NK-92 (cell line): ENCODE measurements around the gene HERC5.
"Not testable (repeated sequence)": the region's sequence is repeated elsewhere in the genome, so short reads cannot be mapped to it uniquely, and the experiment has no call there.

Experiments
- DNase-seq: peaks from one replicate; lab custom pipeline; 2025; ENCODE audit not compliant: unreplicated experiment; lab: John Stamatoyannopoulos, UW

HERC5 gene

DNA sequence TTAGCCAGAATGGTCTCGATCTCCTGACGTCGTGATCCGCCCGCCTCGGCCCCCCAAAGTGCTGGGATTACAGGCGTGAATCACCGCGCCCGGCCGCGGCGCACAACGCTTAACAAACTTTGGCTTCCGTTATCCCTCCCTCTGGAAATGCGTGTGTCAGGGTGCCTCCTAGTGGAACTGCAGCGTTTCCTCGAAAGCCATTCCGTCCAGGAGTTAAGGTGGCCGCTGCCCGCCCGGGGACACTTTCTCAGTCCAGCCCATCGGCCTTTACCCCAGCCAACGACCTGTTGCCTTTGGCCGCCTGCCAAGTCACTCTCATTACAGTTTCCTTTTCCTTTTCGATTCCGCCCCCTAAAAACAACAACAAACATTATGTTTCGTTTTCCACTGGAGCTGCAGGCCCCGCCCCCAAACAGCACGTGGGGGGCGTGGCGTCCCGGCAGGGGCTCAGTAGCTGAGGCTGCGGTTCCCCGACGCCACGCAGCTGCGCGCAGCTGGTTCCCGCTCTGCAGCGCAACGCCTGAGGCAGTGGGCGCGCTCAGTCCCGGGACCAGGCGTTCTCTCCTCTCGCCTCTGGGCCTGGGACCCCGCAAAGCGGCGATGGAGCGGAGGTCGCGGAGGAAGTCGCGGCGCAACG is at the start of gene HERC5:
Gene HERC5 (plus strand): TSS at position 450 of the 637 bp plus-strand sequence. CDS start 151 bp downstream, at position 601.
- peak; percentile 20 for DNase-seq

DNA sequence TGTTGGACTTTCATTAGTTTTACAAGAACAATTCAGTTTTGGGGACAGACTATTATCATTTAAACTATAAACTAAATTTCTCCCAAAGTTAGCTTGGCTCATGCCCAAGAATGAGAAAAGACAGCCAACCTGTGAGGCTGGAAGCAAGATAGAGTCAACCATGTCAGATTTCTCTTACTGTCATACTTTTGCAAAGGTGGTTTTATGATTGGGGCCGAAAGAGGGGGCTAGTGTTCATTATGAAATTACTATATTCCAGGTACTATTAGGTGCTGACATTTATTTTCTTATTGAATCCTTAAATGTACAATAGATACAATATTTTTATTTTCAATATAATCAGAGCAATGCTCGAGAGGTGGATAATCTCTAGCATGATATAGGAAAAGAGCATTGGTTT is 47.7 kb upstream of the HERC5 start:
- DNase-seq: no peak

DNA sequence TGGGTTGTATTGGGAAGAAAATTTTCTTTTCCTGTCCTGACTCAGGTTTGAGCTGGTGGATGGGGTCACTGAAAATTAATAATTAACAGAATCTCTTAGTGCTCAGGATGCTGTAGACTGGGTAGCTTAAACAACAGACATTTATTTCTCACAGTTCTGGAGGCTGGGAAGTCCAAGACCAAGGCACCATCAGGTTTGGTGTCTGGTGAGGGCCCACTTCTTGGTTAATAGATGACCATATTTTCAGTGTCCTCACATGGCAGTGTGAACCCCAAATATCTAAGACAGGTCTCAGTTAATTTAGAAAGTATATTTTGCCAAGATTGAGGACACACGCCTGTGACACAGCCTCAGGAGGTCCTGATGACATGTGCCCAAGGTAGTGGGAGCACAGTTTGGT is 47.1 kb upstream of the HERC5 start:
- DNase-seq: no peak

DNA sequence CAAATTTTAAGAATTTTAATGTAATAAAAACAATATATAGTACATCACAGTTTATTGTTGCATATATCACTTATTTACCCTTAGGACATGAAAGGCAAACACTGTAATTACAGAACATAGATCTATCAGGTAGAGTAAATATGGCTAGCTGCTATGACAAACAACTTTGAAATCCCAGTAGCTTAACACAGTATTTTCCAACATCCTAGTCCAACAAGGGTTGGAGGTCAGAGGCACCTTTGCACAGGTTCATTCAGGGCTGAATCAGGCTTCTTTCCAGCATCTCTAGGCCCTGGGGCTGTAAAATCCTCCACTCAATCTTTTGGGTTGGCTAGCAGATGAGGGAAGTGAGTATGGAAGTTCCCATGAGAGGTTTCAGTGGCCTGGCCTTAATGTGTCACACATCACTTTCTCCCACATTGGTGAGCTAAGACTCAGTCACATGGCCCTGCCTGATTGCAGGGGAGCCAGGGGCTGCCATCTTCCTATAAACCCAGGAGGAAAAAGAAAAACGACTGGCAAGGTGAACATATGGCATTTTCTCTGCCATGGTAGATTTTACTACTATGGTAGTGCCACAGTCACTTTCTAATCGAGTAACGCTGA is 45.3 kb upstream of the HERC5 start:
- no peak for DNase-seq

DNA sequence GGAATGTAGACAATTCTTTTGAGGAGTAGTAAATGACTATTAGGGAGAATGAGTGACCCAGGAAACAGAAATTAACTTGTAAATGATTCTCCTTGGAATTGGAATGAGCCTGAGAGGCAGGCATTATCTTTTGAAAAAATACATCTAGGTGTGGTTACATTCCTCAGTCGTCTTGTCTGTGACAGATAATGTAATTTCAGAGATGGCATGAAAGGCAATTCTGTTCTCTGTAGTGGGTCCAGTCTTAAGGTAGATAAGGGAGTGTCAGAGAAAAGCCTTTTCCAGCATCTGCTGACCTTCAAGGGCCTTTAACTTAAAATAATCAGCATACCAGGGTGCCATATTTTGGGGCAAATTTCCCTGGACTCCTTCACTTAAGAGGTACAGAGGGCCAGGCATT is 43.1 kb upstream of the HERC5 start:
- DNase-seq: no peak

DNA sequence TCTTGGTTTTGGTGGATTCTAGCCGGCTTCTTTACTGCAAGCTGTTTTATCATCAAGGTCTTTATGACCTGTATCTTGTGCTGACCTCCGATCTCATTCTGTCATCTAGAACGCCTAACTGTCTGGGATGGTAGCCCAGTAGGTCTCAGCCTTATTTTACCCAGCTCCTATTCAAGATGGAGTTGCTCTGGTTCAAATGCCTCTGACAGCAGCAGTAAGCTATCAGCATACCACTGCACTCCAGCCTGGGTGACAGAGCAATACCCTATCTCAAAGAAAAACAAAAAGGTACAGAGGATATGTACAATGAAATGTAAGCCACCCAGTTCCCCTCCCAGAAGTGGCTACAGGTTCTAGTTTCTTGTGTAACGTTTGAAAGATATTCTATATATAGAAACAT is 42.2 kb upstream of the HERC5 start:
- no peak for DNase-seq

DNA sequence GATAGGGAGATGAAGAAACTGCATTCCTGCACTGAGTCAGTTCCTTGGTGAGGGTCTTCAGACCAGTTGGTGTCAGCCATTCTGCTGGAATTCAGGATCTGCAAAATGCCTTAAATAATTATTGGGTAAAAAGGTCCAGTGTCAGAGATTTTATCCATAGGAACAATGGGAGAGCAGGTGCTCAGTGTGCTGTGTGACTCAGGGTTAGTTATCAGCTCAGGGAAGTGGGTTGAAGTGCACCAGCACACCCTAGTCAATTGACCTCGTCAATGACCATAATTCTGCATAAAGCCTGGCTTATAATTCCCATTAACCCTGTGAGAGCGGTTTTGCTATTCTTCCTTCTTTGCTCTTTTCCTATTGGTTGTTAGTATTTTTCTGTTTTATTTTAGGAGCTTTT is 40.9 kb upstream of the HERC5 start:
- no peak for DNase-seq

DNA sequence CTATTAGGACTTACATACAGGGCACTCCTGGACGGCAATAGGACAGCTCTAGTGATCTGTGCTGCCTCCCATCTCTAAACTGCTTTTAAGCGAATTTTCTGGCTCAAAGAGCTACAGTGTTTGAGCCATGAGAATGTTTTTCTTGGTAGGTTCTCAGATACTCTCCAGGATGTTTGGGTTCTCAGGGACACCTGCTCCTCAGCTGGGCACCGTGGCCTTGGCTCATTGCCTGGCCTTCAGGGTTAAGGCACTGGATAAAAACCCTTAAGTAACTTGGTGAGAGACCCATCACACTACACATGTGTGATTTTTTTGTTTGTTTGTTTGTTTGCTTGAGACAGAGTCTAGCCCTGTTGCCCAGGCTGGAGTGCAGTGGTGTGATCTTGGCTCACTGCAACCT is 38.5 kb upstream of the HERC5 start:
- DNase-seq: no peak

DNA sequence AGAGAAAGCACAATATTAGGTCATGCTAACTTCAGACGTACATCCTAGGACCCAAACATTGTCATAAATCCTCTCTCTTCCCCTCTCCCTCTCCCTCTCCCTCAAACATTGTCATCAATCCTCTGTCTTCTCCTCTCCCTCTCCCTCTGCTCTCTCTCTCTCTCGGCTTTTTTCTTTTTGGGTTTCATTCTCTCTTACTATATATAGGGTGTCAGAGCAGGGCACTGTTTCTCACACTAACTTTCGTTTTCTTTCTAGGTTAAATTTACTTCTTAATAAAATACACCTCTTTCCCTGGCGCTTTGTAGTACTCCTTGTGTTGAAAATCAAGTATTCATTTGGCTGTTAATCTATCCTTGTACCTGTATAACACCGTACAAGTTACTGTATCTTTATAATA is 37.0 kb upstream of the HERC5 start:
- no peak for DNase-seq

DNA sequence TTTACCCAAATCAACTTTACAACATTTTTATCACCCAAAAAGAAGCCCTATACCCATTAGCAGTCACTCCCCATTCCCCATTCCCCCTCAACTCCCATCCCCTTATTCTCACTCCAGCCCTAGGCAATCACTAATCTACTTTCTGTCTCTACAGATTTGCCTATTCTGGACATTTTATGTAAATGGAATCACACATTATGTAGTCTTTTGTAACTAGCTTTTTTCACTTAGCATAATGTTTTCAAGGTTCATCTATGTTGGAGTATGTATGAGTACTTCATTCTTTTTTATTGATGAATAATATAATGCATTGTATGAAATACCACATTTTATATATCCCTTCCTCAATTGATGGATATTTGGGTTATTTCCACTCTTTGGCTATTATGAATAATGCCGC is 36.1 kb upstream of the HERC5 start:
- no peak for DNase-seq

DNA sequence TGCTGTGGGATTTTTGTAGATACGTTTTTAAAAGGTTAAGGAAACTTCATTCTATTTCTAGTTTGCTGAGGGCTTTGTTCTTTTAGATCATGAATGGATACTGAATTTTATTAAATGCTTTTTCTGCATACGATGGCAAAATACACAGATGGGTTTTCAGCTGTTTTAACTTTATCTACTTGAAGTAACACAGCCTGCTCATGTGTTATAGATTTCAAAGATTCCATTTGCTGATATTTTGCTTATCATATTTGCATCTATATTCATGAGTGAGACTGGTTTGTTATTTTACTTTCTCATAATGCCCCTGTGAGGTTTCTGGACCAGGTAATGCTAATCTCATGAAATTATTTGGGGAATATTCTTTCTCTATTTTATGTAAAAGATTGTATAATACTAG is 34.5 kb upstream of the HERC5 start:
- no peak for DNase-seq

DNA sequence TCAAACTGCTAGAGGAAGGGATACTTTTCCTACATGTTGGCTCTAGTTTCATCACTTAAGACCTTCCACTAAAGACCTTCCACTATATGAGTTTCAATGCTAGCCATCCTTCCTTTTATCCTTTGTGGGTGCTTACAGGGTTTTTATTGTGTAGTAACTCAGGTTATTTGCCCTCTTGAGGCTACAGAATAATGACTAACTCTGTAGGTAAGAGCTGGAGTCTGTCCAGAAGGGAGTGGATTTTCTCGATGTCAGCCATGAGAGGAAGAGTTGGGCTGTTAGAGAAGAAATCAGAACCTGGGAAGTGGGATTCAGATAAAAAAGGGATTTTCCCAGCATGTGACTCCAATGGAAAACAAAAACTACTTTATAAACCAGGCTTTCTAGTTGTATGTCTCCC is 27.5 kb upstream of the HERC5 start:
- DNase-seq: no peak

DNA sequence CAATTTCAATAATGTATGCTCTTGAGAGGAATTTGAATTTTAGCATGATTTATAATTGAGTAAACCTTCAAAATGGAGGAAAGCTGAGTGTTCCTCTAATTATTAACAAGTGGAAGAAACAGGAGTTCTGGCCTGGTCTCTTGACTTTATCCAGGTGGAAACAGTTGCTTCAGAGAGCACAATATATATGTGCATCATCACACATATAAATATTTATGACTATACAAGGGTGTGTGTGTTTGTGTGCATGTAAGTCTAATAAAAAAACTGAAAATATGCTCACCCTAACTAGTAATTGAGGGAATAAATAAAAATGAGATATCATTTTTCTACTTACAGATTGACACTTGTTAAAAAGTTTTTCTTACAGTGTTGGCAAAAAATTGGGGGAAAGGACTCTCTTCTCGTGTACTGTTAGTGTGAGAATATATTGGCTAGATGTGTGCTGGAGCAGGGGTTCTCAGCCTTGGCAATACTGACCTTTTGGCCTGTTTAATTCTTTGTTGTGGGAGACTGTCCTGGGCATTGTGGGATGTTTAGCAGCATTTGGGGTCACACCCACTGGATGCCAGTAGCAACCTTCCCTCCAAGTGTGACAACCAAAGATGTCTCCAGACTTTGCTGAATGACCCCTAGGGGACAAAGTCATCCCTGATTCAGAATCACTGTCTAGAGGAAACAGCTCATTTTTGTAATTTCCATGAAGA is 20.8 kb upstream of the HERC5 start:
- DNase-seq: no peak

DNA sequence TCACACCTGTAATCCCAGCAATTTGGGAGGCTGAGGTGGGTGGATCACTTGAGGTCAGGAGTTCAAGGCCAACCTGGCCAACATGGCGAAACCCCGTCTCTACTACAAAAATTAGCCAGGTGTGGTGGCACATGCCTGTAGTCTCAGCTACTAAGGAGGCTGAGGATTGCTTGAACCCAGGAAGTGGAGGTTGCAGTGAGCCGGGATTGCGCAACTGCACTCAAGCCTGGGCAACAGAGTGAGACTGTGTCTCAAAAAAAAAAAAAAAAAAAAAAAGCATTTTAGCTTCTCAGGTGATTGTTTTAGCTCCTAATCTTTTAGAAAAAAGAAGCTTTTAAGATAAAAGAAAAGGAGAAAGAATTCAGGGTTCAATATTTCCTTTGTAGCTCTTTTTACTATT is 19.0 kb upstream of the HERC5 start:
- DNase-seq: not testable (repeated sequence)

DNA sequence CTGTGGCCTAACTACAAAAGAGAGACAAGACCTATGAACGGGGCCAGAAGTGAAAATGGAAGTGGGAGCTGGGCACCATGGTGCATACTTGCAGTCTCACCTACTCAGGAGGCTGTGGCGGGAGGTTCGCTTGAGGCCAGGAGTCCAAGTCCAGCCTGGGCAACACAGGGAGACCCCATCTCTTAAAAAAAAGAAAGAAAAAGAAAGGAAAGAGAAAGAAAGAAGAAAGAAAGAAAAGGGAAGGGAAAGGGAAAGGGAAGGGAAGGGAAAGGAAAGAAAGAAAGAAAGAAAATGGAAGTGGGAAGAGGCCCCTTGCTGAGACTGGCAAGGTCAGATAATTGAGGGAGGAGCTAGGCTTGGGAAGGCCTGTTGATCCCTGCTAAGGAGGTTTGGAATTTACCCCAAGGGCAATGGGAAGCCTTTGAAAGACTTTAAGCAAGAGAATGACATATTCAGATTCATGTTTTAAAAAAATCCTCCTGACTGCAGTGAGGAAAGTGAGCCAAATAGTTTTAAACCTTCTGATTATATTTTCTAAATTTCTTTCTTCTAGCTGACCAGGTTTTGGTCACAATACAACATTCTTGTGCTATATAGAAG is 17.7 kb upstream of the HERC5 start:
- DNase-seq: no peak

DNA sequence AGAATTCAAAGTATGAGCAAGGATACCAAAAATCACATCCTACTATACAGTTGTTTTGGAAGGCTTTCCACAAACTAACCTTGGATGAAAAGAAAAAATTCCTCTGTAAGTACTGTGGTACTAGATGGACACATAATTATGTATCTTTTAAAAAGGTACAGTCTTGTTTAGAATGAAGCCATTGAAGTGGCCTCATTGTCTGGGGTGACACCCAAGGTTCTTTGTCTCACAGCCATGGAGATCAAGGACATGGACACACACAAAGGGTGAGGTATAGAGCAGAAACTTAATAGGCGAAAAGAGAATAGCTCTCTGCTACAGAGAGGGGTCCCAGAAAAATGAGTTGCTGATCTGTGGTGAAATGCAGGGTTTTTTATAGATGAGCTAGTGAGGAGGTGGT is 16.8 kb upstream of the HERC5 start:
- no peak for DNase-seq

DNA sequence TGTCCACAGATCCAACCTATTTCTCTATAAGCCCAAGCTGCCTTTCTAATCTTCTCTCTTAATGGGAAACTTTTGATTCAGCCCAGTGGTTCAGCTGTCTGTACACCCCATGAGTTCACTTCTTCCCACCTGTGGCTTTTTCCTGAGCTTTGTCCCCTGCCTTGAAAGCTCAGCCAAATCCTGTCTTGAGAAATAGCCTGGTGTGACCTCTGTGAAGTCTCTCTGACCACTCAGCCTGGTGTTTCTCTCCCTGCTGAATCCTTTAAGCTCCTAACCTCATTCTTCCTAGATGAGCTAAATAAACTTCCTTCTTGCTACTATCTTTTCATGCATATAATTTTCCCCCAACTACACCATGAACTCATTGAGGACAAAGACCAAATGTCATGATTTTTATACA is 15.2 kb upstream of the HERC5 start:
- no peak for DNase-seq

DNA sequence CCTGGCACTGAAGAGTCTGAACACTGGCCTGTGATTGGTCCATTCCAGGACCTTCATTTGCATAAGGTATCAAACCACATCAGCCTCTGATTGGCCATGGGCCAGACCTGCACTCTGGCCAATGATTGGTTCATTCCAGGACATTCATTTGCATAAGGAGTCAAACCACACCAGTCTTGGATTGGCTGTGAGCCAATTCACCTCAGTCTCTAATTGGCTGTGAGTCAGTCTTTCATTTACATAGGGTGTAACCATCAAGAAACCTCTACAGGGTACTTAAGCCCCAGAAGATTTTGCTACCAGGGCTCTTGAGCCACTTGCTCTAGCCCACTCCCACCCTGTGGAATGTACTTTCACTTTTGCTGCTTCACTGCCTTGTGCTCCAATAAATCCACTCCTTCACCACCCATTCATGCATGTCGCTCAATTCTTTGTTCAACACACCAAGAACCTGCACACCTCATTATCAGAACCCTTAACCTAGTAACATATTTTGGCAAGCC is 14.2 kb upstream of the HERC5 start:
- no peak for DNase-seq

DNA sequence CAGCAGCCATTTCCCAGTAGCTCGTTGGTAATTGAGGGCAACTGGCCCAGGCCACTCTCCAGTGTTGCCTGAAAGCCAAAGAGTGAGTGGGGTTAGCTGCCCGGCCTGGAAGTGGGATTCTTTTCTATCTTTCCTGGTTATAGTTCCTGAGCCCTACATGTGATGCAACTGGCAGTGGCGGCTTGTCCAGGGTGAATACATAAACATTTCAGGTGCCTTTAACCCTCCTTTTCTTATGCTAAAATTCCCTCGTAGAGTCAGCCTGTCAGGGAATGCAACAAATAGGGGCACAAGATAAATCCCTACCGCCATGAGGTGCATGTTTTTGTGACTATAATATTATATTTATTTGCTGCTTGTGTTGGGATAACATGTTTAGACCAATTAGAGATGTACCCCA is 13.4 kb upstream of the HERC5 start:
- DNase-seq: no peak

DNA sequence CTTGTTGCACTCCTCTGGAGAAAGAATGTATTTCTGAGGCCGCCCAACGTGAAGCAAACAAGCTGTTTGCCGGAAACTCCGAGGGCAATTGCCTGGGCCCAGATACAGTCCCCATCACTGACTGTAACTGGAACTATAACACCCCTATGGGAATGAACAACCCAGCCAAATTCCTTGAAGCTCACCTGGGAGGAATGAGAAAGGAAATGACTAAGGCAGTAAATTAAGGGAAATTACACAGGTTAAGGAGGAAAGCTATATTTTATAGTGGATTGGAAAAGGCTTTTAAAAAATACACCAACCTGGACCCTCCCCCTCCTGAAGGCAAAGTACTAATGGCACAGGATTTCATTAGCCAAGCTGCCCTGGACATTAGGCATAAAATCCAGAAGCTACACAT is 11.7 kb upstream of the HERC5 start:
- no peak for DNase-seq

DNA sequence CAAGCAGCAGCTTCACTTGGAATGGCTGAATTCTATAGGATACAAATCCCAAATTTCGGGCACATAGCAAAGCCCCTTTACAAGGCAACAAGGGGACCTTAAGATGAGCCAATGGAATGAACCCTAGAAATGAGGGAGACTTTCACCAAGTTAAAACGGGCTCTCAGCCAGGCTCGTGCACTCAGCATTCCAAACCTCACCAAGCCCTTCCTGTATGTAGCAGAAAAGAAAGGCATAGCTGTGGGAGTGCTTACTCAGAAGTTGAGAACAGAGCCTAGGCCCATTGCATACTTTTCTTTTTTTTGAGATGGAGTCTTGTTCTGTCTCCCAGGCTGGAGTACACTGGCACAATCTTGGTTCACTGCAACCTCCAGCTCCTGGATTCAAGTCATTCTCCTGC is 10.8 kb upstream of the HERC5 start:
- DNase-seq: no peak
